GM18517 (cell line): Measurements from ENCODE around the gene ADAMTSL5.
A peak's percentile ranks its signal among the peaks of the same experiment; 100 is the strongest.
"Not testable (repeated sequence)": the region's sequence is repeated elsewhere in the genome, so short reads cannot be mapped to it uniquely, and the experiment has no call there.

Experiments used
- ATAC-seq: cut with Tn5 transposase; IDR thresholded peaks from one replicate; pipeline ENCODE4 v1.9.1; 2021; ENCODE audit warnings: mild to moderate bottlenecking, moderate library complexity; ENCODE audit not compliant: unreplicated experiment

Gene ADAMTSL5

GRCh38 chr19:1482361-1483130 lies 30.3 kb downstream of the ADAMTSL5 start:
- ATAC-seq, result no peak

GRCh38 chr19:1481893-1482360 lies 30.9 kb downstream of the ADAMTSL5 start:
- ATAC-seq, result no peak

- no peak for ATAC-seq
Measured at GRCh38 chr19:1481224-1481892, 31.5 kb downstream of the ADAMTSL5 start.

GRCh38 chr19:1478934-1479707 lies 33.7 kb downstream of the ADAMTSL5 start, which contains the start of gene C19orf25:
Gene C19orf25, minus strand, starts transcription at chr19:1479215. Its CDS starts 312 bp downstream, at chr19:1478903.
- ATAC-seq, result peak; percentile 88

- ATAC-seq, result not testable (repeated sequence)
Measured at GRCh38 chr19:1477056-1477455, 35.8 kb downstream of the ADAMTSL5 start.

- ATAC-seq, result no peak
Measured at GRCh38 chr19:1475751-1476437, 36.9 kb downstream of the ADAMTSL5 start.

GRCh38 chr19:1474765-1475351 lies 38.0 kb downstream of the ADAMTSL5 start:
- no peak for ATAC-seq

- ATAC-seq, result no peak
Measured at GRCh38 chr19:1474011-1474764, 38.6 kb downstream of the ADAMTSL5 start.

GRCh38 chr19:1473085-1473851 lies 39.6 kb downstream of the ADAMTSL5 start:
- ATAC-seq, result no peak

GRCh38 chr19:1472231-1473084 lies 40.4 kb downstream of the ADAMTSL5 start:
- ATAC-seq, result no peak

- ATAC-seq, result no peak
Measured at GRCh38 chr19:1471515-1472160, 41.2 kb downstream of the ADAMTSL5 start.

GRCh38 chr19:1471010-1471514 lies 41.8 kb downstream of the ADAMTSL5 start:
- no peak for ATAC-seq

GRCh38 chr19:1470305-1471009 lies 42.4 kb downstream of the ADAMTSL5 start:
- no peak for ATAC-seq

GRCh38 chr19:1470055-1470304 lies 42.8 kb downstream of the ADAMTSL5 start:
- ATAC-seq, result no peak

GRCh38 chr19:1469255-1470054 lies 43.4 kb downstream of the ADAMTSL5 start:
- no peak for ATAC-seq

- no peak for ATAC-seq
Measured at GRCh38 chr19:1468821-1469254, 44.0 kb downstream of the ADAMTSL5 start.
